ENCODE results near the gene NSL1.

DNA sequence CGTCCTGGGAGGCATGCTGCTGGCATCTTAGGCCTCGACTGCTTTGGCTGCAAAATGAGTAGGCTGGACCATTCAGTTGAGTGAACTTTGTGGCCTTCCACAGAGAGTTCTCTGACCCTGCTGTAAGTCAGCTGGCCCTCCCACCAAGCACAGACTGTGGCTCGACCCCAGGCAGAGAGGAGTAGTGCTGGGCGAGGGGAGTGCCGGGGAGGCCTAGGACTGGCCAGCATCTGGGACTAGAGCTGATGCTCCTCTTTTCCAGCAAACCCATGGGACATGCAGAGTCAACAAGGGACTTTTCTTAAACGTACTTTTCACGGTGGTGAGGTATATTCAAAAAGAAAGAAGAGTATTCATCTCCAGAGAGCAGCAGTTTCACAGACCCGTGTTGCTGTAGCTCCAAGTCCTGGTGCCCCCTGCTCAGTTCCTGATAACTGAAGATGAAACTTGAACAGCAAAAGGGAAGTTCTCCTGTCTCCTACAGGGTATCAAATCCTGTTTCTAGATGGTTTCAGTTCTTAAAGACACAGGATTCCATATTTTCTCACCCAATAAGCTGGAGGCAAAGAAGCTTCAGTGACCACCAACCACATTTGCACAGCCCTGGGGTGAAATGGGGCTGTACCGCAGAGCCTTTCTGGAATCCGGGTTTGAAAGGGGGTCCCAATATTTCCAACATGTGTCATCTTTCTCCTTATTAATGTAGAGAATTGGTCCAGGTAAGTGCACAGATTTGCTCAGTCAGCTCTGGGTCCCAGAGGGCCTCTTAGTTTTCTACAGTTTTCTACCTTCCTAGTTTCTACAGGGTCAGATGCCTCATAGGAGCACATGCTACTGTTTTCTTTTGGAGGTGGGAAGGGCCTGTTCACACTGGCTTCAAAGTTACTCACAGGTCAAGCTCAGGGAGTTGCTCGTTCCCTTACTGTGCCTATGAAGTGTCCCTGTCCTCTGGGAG is 112.8 kb downstream of the NSL1 start:
- TF ChIP-seq, protein P1, sequence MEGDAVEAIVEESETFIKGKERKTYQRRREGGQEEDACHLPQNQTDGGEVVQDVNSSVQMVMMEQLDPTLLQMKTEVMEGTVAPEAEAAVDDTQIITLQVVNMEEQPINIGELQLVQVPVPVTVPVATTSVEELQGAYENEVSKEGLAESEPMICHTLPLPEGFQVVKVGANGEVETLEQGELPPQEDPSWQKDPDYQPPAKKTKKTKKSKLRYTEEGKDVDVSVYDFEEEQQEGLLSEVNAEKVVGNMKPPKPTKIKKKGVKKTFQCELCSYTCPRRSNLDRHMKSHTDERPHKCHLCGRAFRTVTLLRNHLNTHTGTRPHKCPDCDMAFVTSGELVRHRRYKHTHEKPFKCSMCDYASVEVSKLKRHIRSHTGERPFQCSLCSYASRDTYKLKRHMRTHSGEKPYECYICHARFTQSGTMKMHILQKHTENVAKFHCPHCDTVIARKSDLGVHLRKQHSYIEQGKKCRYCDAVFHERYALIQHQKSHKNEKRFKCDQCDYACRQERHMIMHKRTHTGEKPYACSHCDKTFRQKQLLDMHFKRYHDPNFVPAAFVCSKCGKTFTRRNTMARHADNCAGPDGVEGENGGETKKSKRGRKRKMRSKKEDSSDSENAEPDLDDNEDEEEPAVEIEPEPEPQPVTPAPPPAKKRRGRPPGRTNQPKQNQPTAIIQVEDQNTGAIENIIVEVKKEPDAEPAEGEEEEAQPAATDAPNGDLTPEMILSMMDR (IDR thresholded peaks at IDR 0.05), result no peak
- TF ChIP-seq POLR2A (IDR thresholded peaks at IDR 0.05), result no peak

All from heart left ventricle (tissue), 13 donors.